A673 (cell line): ENCODE data around the gene CLEC16A. TPM values are rescaled to one million over a fixed set of nuclear protein-coding genes. Genes with fewer than 3 reads are reported as not detected.

Experiments
- BruUV-seq: library from RNA; stranded (reverse); fragments of 400-500 nt; replicated peaks from 2 replicates; lab custom pipeline; 2021; lab: Mats Ljungman, UMichigan
- CTCF ChIA-PET: fragments of 300-600 bp; sonication (Branson Sonifier 250); formaldehyde crosslinking; loops from one replicate; lab custom pipeline; 2022; ENCODE audit warnings: antibody characterized with exemption; lab: Charles Lee
- POLR2A ChIA-PET: fragments of 300-600 bp; sonication (Branson Sonifier 250); formaldehyde crosslinking; loops from one replicate; lab custom pipeline; 2022; ENCODE audit warnings: antibody characterized with exemption; ENCODE audit not compliant: low non-redundant PET; lab: Charles Lee
- DNase-seq: peaks from one replicate; pipeline ENCODE4 v3.0.0-alpha.2; 2015; ENCODE audit warnings: low spot score
- H3K27ac ChIP-seq: fragments of 200-600 bp; sonication (generic); 2 replicates; pipeline ENCODE4 v1.5.1; 2016; ENCODE audit warnings: mixed run types, low read depth, mild to moderate bottlenecking, mixed read lengths, antibody characterized with exemption, low read length; ENCODE audit not compliant: poor library complexity, severe bottlenecking
- H3K27me3 ChIP-seq: fragments of 200-600 bp; sonication (generic); replicated peaks from 2 replicates; pipeline ENCODE4 v1.6.1; 2017; ENCODE audit warnings: mixed run types, low read depth, mild to moderate bottlenecking, mixed read lengths, antibody characterized with exemption, low read length; ENCODE audit not compliant: insufficient read depth, poor library complexity
- H3K36me3 ChIP-seq: fragments of 200-600 bp; sonication (generic); 2 replicates; pipeline ENCODE4 v1.6.1; 2016; ENCODE audit warnings: mixed run types, mild to moderate bottlenecking, mixed read lengths, antibody characterized with exemption, low read length; ENCODE audit not compliant: insufficient read depth, poor library complexity, severe bottlenecking
- H3K4me1 ChIP-seq: fragments of 200-600 bp; sonication (generic); 2 replicates; pipeline ENCODE4 v1.6.1; 2017; ENCODE audit warnings: mixed run types, mild to moderate bottlenecking, mixed read lengths, antibody characterized with exemption, low read length; ENCODE audit not compliant: insufficient read depth, poor library complexity, severe bottlenecking
- H3K4me3 ChIP-seq: fragments of 200-600 bp; sonication (generic); 2 replicates; pipeline ENCODE4 v1.5.1; 2016; ENCODE audit warnings: low read depth, mixed run types, mild to moderate bottlenecking, mixed read lengths, low read length; ENCODE audit not compliant: poor library complexity, severe bottlenecking
- H3K9me3 ChIP-seq: fragments of 200-600 bp; sonication (generic); 2 replicates; pipeline ENCODE4 v1.6.1; 2016; ENCODE audit warnings: mixed run types, low read depth, mild to moderate bottlenecking, mixed read lengths, antibody characterized with exemption, low read length; ENCODE audit not compliant: poor library complexity, severe bottlenecking
- CTCF ChIP-seq: fragments of 300-800, 200-600 bp; sonication (generic); conservative IDR thresholded peaks from 2 replicates; pipeline ENCODE4 v1.5.1; 2017; ENCODE audit warnings: low read depth, mild to moderate bottlenecking, antibody characterized with exemption, low read length, moderate library complexity, mixed read lengths
- EZH2 ChIP-seq: fragments of 200-600 bp; sonication (generic); IDR thresholded peaks from 2 replicates; pipeline ENCODE4 v1.6.1; 2017; ENCODE audit warnings: borderline replicate concordance, low read depth, mild to moderate bottlenecking, mixed read lengths, antibody characterized with exemption, low read length; ENCODE audit not compliant: poor library complexity, severe bottlenecking
- intact Hi-C: fragments of 100-400 bp; cut with micrococcal nuclease; formaldehyde crosslinking; loops from one replicate; pipeline ENCODE4 v1.10.0; 2022; ENCODE audit not compliant: unreplicated experiment
- total RNA-seq: library from RNA; stranded (reverse); gene quantifications from 2 replicates; pipeline ENCODE4 v1.2.3, GENCODE V29; 2021

Gene CLEC16A
- total RNA-seq, 1 experiment from 2014 or later, result 23.4 TPM

- no peaks in the 10 kb centered on the region for H3K9me3 ChIP-seq
- H3K27me3 ChIP-seq, result no peaks in the 10 kb centered on the region
- no peak for DNase-seq
- no peak overlapping the region for H3K4me3 ChIP-seq
- no peak overlapping the region for H3K27ac ChIP-seq
- ChIA-PET POLR2A (no interaction called here), CTCF (no interaction called here)
- intact Hi-C loops, result no loop called here
- H3K4me1 ChIP-seq, result peaks cover 7% of the 10 kb centered on the region
- no peak for TF ChIP-seq EZH2
- no TSS peak for BruUV-seq
- no peaks in the 10 kb centered on the region for H3K36me3 ChIP-seq
These were observed 76.0 kb downstream of the CLEC16A start for GRCh38 chr16:11020388-11020787.

- no peak overlapping the region for H3K4me3 ChIP-seq
- H3K9me3 ChIP-seq, result peaks cover 1% of the 10 kb centered on the region
- H3K4me1 ChIP-seq, result peaks cover 7% of the 10 kb centered on the region
- no peaks in the 10 kb centered on the region for H3K27me3 ChIP-seq
- CTCF ChIA-PET, result no interaction called here
- no peak for DNase-seq
- no TSS peak for BruUV-seq
- peaks cover 1% of the 10 kb centered on the region for H3K36me3 ChIP-seq
- intact Hi-C loops, result no loop called here
- POLR2A ChIA-PET, result no interaction called here
- no peak overlapping the region for H3K27ac ChIP-seq
- TF ChIP-seq EZH2 (no peak), CTCF (no peak)
These were observed 76.6 kb downstream of the CLEC16A start for GRCh38 chr16:11020792-11021551.

GRCh38 chr16:11022002-11022401 lies 77.6 kb downstream of the CLEC16A start:
- DNase-seq, result no peak
- H3K4me1 ChIP-seq, result peaks cover 6% of the 10 kb centered on the region
- no peak for TF ChIP-seq EZH2
- no peak for TF ChIP-seq CTCF
- ChIA-PET CTCF (no interaction called here), POLR2A (no interaction called here)
- intact Hi-C loops, result no loop called here
- H3K27me3 ChIP-seq, result no peaks in the 10 kb centered on the region
- H3K4me3 ChIP-seq, result no peak overlapping the region
- no peak overlapping the region for H3K27ac ChIP-seq
- peaks cover 8% of the 10 kb centered on the region for H3K36me3 ChIP-seq
- H3K9me3 ChIP-seq, result peaks cover 10% of the 10 kb centered on the region
- BruUV-seq, result no TSS peak
